RCC 7860 (cell line): ENCODE data around the gene LAMA5.
A peak's percentile ranks its signal among the peaks of the same experiment; 100 is the strongest.
"Not testable (repeated sequence)": the region's sequence is repeated elsewhere in the genome, so short reads cannot be mapped to it uniquely, and the experiment has no call there.

Experiments
- DNase-seq: peaks from one replicate; pipeline ENCODE4 v3.0.0-alpha.2; 2015; ENCODE audit warnings: low spot score
- FAIRE-seq: peaks from 2 replicates; lab custom pipeline; 2012; peaks lifted over from hg19 to GRCh38; lab: Jason Lieb, UNC

The LAMA5 gene

GRCh38 chr20:62373631-62374179 lies 6.6 kb upstream of the LAMA5 start:
- not testable (repeated sequence) for FAIRE-seq, DNase-seq

GRCh38 chr20:62372042-62372993 lies 5.2 kb upstream of the LAMA5 start:
- DNase-seq (no peak), FAIRE-seq (no peak)

DNA sequence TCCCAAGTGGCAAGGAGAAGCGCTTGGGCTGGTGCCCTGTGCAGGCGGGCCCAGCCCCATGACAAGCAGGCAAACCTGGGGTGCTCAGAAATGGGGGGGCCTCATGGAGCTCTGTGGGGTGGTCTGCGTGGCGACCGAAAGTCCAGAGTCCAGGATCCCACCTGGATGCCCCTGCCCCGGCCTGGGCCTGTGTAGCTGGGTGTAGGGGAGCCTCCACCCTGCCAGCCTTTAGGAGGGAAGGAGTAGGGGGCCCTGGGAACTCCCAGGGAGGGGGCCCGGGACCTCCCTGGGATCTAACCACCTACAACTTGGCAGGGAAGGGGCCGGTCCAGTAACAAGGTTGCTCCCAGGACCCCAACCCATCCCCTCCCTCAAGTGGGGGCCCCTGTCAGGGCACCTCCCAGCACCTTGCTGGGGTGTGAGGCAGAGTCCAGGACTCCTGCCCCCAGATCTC lies 4.5 kb upstream of the LAMA5 start:
- DNase-seq = no peak
- no peak for FAIRE-seq

DNA sequence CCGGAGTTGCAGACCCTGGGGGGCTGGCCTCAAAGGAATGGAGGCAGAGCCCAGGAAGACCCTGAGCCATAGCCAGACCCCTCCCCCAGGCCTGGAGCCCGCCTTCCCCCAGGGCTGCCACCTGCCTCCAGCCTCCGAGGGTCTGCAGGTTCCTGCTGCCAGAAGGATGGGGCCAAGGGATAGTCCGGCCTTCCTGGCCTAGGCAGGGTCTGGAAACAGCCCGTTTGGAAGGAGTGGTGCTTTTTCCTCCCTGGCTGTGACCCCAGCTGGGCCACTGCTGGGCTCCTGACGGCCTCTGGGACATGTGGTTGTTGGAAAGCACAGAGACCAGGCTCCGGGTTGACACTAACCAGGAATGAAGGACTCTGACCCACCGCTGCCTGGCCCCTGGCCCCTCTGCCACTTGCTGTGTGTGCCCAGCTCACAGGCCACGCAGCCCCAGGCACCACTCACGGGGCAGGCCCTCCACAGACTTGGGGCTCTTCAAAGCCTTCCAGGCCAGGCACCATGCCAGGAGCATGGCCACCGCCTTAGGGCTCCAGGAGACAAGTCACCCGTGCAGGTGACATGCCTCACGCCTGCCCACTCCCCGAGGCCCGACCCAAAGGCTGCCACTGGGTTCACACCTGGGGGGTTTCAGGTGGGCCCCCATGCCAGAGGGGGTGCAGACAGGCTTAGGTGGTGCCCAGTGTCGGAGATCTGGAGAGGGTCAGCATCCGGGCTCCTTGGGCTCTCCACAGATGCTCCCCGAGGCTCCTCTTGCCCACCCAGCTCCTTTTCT lies 3.9 kb upstream of the LAMA5 start:
- no peak for DNase-seq

GRCh38 chr20:62370115-62370806 lies 3.1 kb upstream of the LAMA5 start:
- FAIRE-seq (peak; percentile 86), DNase-seq (peak; percentile 89)

More for the DNA sequence above, 3.9 kb upstream of the LAMA5 start:
- no peak for FAIRE-seq

DNA sequence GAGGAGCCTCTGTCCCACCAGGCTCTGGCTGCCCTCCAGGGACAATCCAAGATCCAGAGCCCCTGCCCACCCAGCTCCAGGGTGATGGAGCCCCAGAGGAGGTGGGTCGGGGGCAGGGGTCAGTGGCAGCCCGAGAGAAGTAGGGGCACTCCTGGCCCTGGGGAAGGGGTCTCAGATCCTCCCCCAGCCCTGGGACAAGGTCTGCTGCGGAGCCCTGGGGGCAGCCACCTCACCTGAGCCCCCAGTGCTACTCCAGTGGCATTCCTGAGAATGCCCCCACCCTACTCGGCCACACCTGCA lies 2.7 kb upstream of the LAMA5 start:
- FAIRE-seq (no peak), DNase-seq (no peak)

DNA sequence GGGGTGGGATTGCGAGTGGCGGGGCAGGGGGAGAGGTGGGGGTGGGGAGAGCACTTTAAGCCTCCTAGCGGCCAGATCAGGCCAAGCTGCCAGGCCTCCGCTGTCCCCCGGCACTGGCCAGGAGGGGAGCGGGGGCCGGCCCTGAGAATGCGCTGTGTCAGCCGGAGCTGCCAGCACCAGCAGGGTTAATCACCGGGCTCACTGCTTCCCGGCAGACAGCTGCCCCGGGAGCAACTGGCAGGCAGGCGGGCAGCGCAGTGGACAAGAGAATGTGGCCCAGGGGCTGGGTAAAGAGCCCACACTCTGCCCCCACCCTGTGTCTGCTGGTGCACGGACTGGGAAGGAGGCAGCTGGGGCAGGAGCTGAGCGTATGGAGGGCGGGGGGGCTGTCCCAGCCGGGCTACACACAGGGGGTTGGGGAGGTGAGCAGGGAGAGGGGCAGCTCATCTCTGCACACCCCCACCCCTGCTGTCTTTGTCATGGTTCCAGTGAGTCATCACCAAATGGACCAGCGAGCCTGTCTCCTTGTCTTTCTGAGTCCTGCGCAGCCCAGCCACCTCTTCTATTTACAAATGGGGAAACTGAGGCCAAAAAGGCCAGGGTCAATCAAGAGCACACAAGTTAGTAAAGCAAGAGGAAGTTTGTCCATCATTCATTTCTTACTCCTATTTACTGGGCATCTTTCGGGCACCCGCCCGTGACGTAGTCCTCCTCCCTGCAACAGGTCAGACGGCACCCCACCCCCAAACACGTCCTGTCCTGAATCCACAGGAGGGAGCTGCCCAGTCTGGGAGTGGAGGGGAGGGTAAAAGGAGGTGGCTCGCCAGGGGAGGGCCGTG lies 2.1 kb upstream of the LAMA5 start:
- DNase-seq (peak; percentile 84), FAIRE-seq (peak; percentile 53)

DNA sequence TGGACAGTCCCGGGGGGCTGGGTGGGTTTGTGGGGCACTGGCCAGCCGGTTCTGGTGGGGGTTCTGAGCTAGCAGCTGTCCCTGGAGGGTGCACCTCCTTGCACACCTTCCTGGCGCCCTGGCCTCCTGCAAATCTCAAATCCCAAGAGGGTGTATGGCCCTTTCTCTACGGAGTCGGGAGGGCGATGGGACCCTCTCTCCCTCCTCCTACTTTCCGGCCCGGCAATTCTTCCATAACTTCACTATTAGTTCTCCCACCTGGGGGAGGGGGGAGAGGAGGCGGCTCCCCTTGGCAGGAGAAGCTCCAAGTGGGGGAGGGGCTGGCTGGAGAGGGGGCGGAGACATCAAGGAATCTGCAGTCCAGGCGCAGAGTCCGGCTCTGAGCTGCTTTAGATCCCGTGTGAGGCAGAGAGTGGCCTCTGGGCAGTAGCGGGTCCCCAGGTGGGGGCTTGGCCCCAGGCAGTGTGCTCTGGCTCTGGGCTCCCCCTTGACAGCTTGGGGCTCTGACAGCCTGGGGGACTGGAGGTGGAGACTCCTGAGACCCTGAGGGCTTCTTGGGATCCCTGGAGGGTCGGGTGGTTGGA lies 1.4 kb upstream of the LAMA5 start:
- DNase-seq (no peak), FAIRE-seq (no peak)

GRCh38 chr20:62367633-62368391 lies 700 bp upstream of the LAMA5 start:
- DNase-seq = no peak
- no peak for FAIRE-seq

- DNase-seq (no peak), FAIRE-seq (no peak)
These were observed 559 bp downstream of the LAMA5 start for GRCh38 chr20:62366370-62367135.

DNA sequence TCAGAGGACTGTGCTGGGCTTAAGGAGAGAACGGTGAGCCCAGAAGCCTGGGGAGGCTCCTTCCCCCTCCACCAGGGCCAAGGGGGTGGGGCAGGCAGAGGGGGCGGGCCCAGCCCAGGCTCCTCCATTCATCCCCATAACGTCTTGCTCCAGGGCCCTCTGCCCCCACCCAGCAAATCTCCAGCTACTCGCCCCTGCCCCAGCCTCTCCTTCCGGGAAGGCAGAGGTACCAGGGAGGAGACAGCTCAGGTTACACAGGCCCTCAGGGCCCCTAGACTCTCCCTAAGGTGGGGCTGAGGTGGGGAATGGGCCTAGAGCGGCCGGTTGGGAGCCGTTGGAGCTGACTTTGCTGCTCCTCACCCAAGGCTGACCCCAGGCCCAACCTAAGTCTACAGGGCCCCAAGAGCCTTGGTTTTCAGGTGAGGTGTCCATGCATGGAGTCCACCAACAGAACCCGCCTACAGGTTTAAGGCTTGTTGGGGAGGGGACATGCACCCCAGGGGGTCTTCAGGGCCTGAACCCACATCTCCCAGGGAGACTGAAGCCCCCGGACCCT lies 1.2 kb downstream of the LAMA5 start:
- FAIRE-seq (no peak), DNase-seq (no peak)

DNA sequence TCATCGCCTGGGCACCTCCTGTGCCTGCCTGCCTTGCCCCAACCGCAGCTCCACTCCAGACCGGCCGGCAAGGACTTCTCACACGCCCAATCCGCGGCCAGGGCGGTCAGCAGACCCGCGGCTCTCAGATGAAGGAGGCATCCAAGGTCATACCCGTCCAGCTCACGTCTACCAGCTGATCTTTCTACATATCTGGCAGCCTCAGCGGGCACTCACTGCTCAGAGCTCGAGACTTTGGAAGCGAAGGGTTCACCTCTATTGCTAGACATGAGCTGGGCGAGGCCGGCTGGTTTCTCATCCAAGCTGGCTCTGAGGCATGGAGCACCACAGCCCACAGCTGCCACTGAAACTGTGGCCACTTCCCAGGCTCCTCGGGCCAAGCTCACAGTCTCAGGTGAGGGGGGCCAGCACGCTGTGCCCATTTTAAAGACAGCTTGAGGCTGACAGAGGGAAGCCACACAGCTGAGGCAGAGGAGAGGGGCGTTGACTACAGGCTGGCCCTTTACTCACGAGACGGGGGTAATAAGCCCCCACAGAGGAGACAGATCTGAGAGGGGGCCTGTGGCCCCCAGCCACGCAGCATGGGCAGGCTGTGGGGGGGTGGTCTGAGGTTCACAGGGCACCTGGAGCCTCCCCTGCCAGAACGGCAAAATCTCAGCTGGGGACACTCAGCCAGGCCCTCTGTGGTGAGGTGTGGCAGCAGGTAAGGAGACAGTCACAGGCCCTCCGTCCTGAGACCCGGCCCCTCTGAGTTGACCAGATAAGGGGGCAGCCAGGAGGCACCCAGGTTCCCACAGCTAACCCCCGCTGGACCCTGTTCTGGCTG lies 2.0 kb downstream of the LAMA5 start:
- DNase-seq = no peak

GRCh38 chr20:62363920-62364851 lies 2.9 kb downstream of the LAMA5 start:
- no peak for DNase-seq
- no peak for FAIRE-seq

More for the DNA sequence above, 2.0 kb downstream of the LAMA5 start:
- no peak for FAIRE-seq

DNA sequence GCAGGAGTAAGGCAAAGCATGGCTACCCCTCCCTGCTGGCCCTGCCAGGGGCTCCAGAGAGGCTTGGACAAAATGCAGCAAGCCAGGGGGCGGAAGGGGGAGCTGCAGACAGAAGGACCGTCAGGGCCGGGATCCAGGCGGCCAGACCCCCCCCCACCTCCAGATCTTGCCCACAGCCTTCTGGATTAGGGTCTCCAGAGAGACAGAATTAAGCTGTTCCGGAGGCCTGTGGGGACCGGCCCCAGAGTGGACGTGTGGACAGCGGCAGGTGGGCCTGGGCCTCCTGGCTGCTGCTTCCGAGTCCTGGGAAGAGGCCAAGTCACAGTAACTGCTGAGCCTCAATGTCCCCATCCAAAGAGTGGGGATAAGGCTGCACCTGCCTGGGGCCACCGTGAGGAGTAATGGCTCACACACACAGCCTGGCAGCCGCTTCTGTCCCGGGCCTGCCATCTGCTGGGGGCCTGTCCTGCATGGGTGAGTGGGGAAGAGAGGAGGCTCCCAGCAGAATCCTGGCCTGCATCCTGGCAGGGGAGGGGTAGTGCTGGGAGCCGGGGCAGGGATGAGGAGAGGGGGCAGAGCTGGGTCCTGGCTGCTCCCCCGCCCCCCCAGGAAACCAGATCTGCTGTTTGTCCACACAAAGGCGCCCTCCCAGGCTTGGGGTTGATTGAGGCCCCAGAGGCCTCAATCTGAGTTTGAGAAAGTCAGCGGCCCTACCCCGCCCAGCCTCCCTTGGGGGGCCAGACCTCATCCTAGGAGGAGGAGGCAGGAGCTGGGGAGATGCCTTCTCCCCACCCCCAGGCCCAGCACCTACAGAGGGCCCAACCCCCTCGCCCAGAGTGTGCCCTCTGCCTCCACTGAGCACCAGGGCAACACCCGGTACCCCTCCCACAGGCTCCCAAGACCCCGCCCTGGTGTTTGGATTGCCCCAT lies 3.9 kb downstream of the LAMA5 start:
- no peak for DNase-seq
- FAIRE-seq = no peak

GRCh38 chr20:62362590-62362940 lies 4.5 kb downstream of the LAMA5 start:
- FAIRE-seq (no peak), DNase-seq (no peak)
